K562 (cell line): ENCODE measurements around the gene ANKRD13B. TPM values are rescaled to one million over a fixed set of nuclear protein-coding genes. Genes with fewer than 3 reads are reported as not detected.

ENCODE experiments used
- BDP1 ChIP-seq: IDR thresholded peaks from 3 replicates; pipeline ENCODE4 v1.6.1; 2011; ENCODE audit not compliant: insufficient read length, insufficient read depth
- BRD4 ChIP-seq: fragments of 200-600 bp; sonication (generic); IDR thresholded peaks from 2 replicates; pipeline ENCODE4 v1.6.1; 2017; ENCODE audit warnings: inconsistent platforms
- DACH1 ChIP-seq: fragments of 450-650 bp; IDR thresholded peaks from 2 replicates; pipeline ENCODE4 v1.6.1; 2018; ENCODE audit not compliant: partially characterized antibody
- ELF2 ChIP-seq: fragments of 250-450 bp; sonication (Bioruptor Pico); IDR thresholded peaks from 2 replicates; pipeline ENCODE4 v1.5.0; 2021; ENCODE audit warnings: mild to moderate bottlenecking
- FOXJ2 ChIP-seq: fragments of 200-800 bp; sonication (Bioruptor generic); IDR thresholded peaks from 2 replicates; pipeline ENCODE4 v1.6.1; 2016; ENCODE audit warnings: missing genetic modification characterization, missing compliant biosample characterization
- HNRNPK ChIP-seq: fragments of 200-400 bp; formaldehyde crosslinking; IDR thresholded peaks from one replicate; pipeline ENCODE4 v1.6.1; 2018; ENCODE audit warnings: mild to moderate bottlenecking, low read depth, low read length; ENCODE audit not compliant: poor library complexity, severe bottlenecking
- JUN ChIP-seq, 2 experiments: sonication (generic) in 1 of 2; formaldehyde crosslinking in 1 of 2; IDR thresholded peaks; 2 replicates each; pipeline versions ENCODE4 v1.6.1 to v1.8.0; 2012 to 2022; ENCODE audit warnings: borderline replicate concordance in 2 of 2, mild to moderate bottlenecking in 2 of 2, improper control_type of control experiment in 1 of 2, low read depth in 1 of 2, low read length in 1 of 2, missing genetic modification reagents in 1 of 2
- JUND ChIP-seq, 2 experiments: IDR thresholded peaks; 2 replicates in 1 of 2; 3 replicates in 1 of 2; pipeline ENCODE4 v1.6.1; 2011; ENCODE audit warnings: borderline replicate concordance in 2 of 2, low read depth in 2 of 2, low read length in 2 of 2, improper control_type of control experiment in 1 of 2, missing biosample characterization in 1 of 2, missing genetic modification characterization in 1 of 2, missing genetic modification reagents in 1 of 2
- MAFF ChIP-seq: IDR thresholded peaks from 2 replicates; pipeline ENCODE4 v1.6.1; 2012; ENCODE audit warnings: low read length, improper control_type of control experiment
- POLR3A ChIP-seq: IDR thresholded peaks from 2 replicates; pipeline ENCODE4 v1.6.1; 2011; ENCODE audit warnings: borderline replicate concordance, mild to moderate bottlenecking, moderate library complexity; ENCODE audit not compliant: insufficient read length, insufficient read depth; ENCODE audit errors: extremely low read depth
- RCOR1 ChIP-seq, 2 experiments: IDR thresholded peaks; 2 replicates each; pipeline ENCODE4 v1.6.1; 2012; ENCODE audit warnings: low read depth in 2 of 2, low read length in 2 of 2, borderline replicate concordance in 1 of 2, improper control_type of control experiment in 1 of 2
- SMARCE1 ChIP-seq: fragments of 450-650 bp; IDR thresholded peaks from 2 replicates; pipeline ENCODE4 v1.7.1; 2016; ENCODE audit warnings: mild to moderate bottlenecking
- TAF9B ChIP-seq: fragments of 450-650 bp; IDR thresholded peaks from 2 replicates; pipeline ENCODE4 v1.6.1; 2018; ENCODE audit warnings: mild to moderate bottlenecking; ENCODE audit not compliant: partially characterized antibody
- TAL1 ChIP-seq: fragments of 450-650 bp; IDR thresholded peaks from 2 replicates; pipeline ENCODE4 v1.6.1; 2016; ENCODE audit warnings: mild to moderate bottlenecking
- TBL1XR1 ChIP-seq, 2 experiments: IDR thresholded peaks; 2 replicates each; pipeline ENCODE4 v1.6.1; 2012; ENCODE audit warnings: improper control_type of control experiment in 2 of 2, low read length in 2 of 2, mild to moderate bottlenecking in 1 of 2
- TCF3 ChIP-seq: sonication (generic); formaldehyde crosslinking; IDR thresholded peaks from 2 replicates; pipeline ENCODE4 v1.4.0; 2020; ENCODE audit warnings: mild to moderate bottlenecking, missing genetic modification reagents
- ZEB2 ChIP-seq: fragments of 450-650 bp; IDR thresholded peaks from 2 replicates; pipeline ENCODE4 v1.6.1; 2016
- polyA plus RNA-seq, 8 experiments: library from polyadenylated mRNA; depleted of rRNA in 4 of 8; stranded (reverse) in 5 of 8; unstranded in 3 of 8; fragments of >200 nt; fragmentation: Nextera tagmentation in 2 of 8; fragmentation: Illumina TruSeq in 1 of 8; extraction: Ambion mirVana in 2 of 8; extraction: Trizol in 1 of 8; gene quantifications; 2 replicates each; pipeline versions ENCODE4 v1.2.1 to v1.2.3, GENCODE V29; 2011 to 2014; ENCODE audit warnings: inconsistent platforms in 1 of 8, missing spikeins in 1 of 8
- total RNA-seq, 7 experiments: library from RNA; depleted of rRNA in 6 of 7; stranded (reverse); fragments of >200 nt in 6 of 7; fragmentation: Illumina TruSeq in 2 of 7; extraction: Trizol in 2 of 7; gene quantifications; 2 replicates each; pipeline versions ENCODE4 v1.2.1 to v1.2.3, GENCODE V29; 2011 to 2021; ENCODE audit warnings: low replicate concordance in 1 of 7
- TF ChIP-seq, protein P1 (sequence below): fragments of 200-800 bp; sonication (Bioruptor generic); IDR thresholded peaks from 2 replicates; pipeline ENCODE4 v1.6.1; 2017; ENCODE audit warnings: missing genetic modification characterization, missing compliant biosample characterization
- TF ChIP-seq, protein P2 (sequence below): fragments of 450-650 bp; IDR thresholded peaks from 2 replicates; pipeline ENCODE4 v1.6.1; 2018; ENCODE audit warnings: mild to moderate bottlenecking, low read depth; ENCODE audit not compliant: partially characterized antibody
- TF ChIP-seq, protein P3 (sequence below): fragments of 450-650 bp; IDR thresholded peaks from 2 replicates; pipeline ENCODE4 v1.6.1; 2014; ENCODE audit warnings: low read depth, mild to moderate bottlenecking, moderate library complexity, borderline replicate concordance
- TF ChIP-seq, protein P4 (sequence below): fragments of 450-650 bp; formaldehyde crosslinking; conservative IDR thresholded peaks from 2 replicates; pipeline ENCODE4 v1.4.0; 2022; ENCODE audit warnings: mild to moderate bottlenecking, missing genetic modification characterization

The ANKRD13B gene
- total and polyA plus RNA-seq, 9 of the 15 experiments (the other 6 are each of a cell fraction or from before 2014, with no cell fraction given), result 0.15 to 28.1 (median 4.6) TPM

DNA sequence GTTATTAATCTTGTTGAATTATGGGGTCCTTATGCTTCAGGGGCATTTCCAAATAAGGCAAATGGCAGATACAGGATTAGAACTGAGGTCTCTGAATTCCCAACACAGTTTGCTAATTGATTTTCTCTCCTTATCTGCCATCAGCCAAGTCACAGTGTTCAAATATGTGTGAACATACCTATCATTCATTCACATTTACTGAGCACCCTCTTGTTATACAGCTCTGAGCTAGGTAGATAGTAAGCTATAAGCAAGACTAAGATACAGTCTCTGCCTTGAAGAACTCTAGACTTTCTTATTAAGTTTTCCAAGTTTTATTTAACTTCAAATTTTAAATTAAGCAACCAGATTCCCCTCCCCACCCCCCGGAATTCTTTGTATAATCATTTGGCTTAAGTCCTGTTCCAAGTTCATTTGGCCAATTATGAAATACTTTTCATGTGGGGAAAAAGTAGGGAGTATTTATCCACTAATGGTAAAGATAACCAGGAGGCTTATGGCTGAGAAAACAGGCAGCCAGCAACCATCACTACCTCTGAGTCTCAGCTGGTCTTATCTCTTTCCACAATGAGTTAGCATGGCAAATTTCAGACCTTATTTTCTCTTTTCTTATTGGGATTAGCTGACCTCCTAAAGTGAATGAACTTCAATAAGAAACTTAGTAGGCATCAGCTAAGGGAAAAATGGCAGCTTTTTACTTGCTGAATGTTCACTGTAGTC is 61.2 kb downstream of the ANKRD13B start (continued):
- TF ChIP-seq TBL1XR1 (IDR thresholded peaks at IDR 0.05; ENCODE audit: low read length in 2 of 2) (peak in 1 of 2 experiments; percentile 50; a peak in 2 of 4 replicates), ELF2 (CRISPR knock-in tag) (no peak), MAFF (peak; percentile 71), POLR3A (no peak), TAF9B (peak; percentile 26), RCOR1 (IDR thresholded peaks at IDR 0.05; ENCODE audit: borderline replicate concordance in 1 of 2, low read depth in 2 of 2, low read length in 2 of 2) (peak in 1 of 2 experiments; percentile 81; a peak in 3 of 4 replicates), BRD4 (0 out of 2 replicates have a peak, but pooled peaks have one; percentile 33), JUND (IDR thresholded peaks at IDR 0.05; ENCODE audit: borderline replicate concordance, low read depth, low read length) (peak; percentile 27; the same call in 1 of the 2 replicates), JUND (tag; IDR thresholded peaks at IDR 0.05; ENCODE audit: borderline replicate concordance, low read depth, low read length) (no peak), TAL1 (peak; percentile 52; the same call in 1 of the 2 replicates), ZEB2 (no peak), HNRNPK (no peak), DACH1 (peak; percentile 86), FOXJ2 (tag) (no peak), JUN (IDR thresholded peaks at IDR 0.05; ENCODE audit: borderline replicate concordance, low read depth, low read length) (no peak), JUN (CRISPR knock-in tag; IDR thresholded peaks at IDR 0.05; ENCODE audit: borderline replicate concordance) (no peak), SMARCE1 (peak; percentile 70), BDP1 (no peak), TCF3 (peak; percentile 52)
- TF ChIP-seq, protein P1, sequence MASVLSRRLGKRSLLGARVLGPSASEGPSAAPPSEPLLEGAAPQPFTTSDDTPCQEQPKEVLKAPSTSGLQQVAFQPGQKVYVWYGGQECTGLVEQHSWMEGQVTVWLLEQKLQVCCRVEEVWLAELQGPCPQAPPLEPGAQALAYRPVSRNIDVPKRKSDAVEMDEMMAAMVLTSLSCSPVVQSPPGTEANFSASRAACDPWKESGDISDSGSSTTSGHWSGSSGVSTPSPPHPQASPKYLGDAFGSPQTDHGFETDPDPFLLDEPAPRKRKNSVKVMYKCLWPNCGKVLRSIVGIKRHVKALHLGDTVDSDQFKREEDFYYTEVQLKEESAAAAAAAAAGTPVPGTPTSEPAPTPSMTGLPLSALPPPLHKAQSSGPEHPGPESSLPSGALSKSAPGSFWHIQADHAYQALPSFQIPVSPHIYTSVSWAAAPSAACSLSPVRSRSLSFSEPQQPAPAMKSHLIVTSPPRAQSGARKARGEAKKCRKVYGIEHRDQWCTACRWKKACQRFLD, result no peak
- TF ChIP-seq, protein P2, sequence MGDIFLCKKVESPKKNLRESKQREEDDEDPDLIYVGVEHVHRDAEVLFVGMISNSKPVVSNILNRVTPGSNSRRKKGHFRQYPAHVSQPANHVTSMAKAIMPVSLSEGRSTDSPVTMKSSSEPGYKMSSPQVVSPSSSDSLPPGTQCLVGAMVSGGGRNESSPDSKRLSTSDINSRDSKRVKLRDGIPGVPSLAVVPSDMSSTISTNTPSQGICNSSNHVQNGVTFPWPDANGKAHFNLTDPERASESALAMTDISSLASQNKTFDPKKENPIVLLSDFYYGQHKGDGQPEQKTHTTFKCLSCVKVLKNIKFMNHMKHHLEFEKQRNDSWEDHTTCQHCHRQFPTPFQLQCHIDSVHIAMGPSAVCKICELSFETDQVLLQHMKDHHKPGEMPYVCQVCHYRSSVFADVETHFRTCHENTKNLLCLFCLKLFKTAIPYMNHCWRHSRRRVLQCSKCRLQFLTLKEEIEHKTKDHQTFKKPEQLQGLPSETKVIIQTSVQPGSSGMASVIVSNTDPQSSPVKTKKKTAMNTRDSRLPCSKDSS, result no peak
- TF ChIP-seq, protein P3, sequence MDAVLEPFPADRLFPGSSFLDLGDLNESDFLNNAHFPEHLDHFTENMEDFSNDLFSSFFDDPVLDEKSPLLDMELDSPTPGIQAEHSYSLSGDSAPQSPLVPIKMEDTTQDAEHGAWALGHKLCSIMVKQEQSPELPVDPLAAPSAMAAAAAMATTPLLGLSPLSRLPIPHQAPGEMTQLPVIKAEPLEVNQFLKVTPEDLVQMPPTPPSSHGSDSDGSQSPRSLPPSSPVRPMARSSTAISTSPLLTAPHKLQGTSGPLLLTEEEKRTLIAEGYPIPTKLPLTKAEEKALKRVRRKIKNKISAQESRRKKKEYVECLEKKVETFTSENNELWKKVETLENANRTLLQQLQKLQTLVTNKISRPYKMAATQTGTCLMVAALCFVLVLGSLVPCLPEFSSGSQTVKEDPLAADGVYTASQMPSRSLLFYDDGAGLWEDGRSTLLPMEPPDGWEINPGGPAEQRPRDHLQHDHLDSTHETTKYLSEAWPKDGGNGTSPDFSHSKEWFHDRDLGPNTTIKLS, result no peak
- TF ChIP-seq, protein P4, sequence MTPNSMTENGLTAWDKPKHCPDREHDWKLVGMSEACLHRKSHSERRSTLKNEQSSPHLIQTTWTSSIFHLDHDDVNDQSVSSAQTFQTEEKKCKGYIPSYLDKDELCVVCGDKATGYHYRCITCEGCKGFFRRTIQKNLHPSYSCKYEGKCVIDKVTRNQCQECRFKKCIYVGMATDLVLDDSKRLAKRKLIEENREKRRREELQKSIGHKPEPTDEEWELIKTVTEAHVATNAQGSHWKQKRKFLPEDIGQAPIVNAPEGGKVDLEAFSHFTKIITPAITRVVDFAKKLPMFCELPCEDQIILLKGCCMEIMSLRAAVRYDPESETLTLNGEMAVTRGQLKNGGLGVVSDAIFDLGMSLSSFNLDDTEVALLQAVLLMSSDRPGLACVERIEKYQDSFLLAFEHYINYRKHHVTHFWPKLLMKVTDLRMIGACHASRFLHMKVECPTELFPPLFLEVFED (CRISPR knock-in tag), result no peak
